A549 (cell line): ENCODE data around the gene PDE4D. TPM values are rescaled to one million over a fixed set of nuclear protein-coding genes. Genes with fewer than 3 reads are reported as not detected.

Source experiments
- ATAC-seq, 2 experiments: fragments of 200-7000 bp in 1 of 2; fragments of >200 bp in 1 of 2; cut with Nextera tagmentation in 1 of 2; cut with Tn5 transposase in 1 of 2; 3 replicates each; pipeline versions ENCODE4 v1.8.0 to v1.9.1; 2018 to 2020; ENCODE audit warnings: mild to moderate bottlenecking in 1 of 2, moderate library complexity in 1 of 2
- CTCF ChIA-PET: fragments of 300-600 bp; sonication (Branson Sonifier 250); formaldehyde crosslinking; extraction: SDS; loops from one replicate; lab custom pipeline; 2021; ENCODE audit warnings: antibody characterized with exemption, inconsistent platforms; lab: Yijun Ruan, JAX
- POLR2A ChIA-PET: fragments of 350-600 bp; formaldehyde crosslinking; extraction: SDS; loops from one replicate; lab custom pipeline; 2021; ENCODE audit warnings: antibody characterized with exemption, inconsistent platforms; lab: Yijun Ruan, JAX
- DNase-seq, 2 experiments: peaks; one replicate each; pipeline versions ENCODE4 v3.0.0 to v3.0.0-alpha.2; 2011 to 2016; ENCODE audit warnings: low read depth in 1 of 2, low spot score in 1 of 2
- FAIRE-seq: peaks from 2 replicates; lab custom pipeline; 2011; peaks lifted over from hg19 to GRCh38; lab: Jason Lieb, UNC
- H3K27ac ChIP-seq, 2 experiments: fragments of >200 bp; sonication (Bioruptor Twin); formaldehyde crosslinking; 3 replicates each; pipeline ENCODE4 v1.5.1; 2016 to 2017
- H3K4me1 ChIP-seq: fragments of >200 bp; sonication (Bioruptor Twin); formaldehyde crosslinking; 3 replicates; pipeline ENCODE4 v1.6.1; 2016
- H3K4me2 ChIP-seq: fragments of >200 bp; sonication (Bioruptor Twin); formaldehyde crosslinking; 3 replicates; pipeline ENCODE4 v1.6.1; 2016
- H3K4me3 ChIP-seq: fragments of >200 bp; sonication (Bioruptor Twin); formaldehyde crosslinking; 3 replicates; pipeline ENCODE4 v1.5.1; 2016
- H3K9me3 ChIP-seq: fragments of >200 bp; sonication (Bioruptor Twin); formaldehyde crosslinking; 3 replicates; pipeline ENCODE4 v1.6.1; 2016
- CHD2 ChIP-seq: fragments of 150-350 bp; IDR thresholded peaks from 2 replicates; pipeline ENCODE4 v1.6.1; 2014; ENCODE audit warnings: low read length; ENCODE audit not compliant: partially characterized antibody
- EHF ChIP-seq: fragments of 250-450 bp; sonication (Bioruptor Pico); IDR thresholded peaks from 2 replicates; pipeline ENCODE4 v1.5.0; 2020; ENCODE audit warnings: mild to moderate bottlenecking
- FOSB ChIP-seq: fragments of 250-450 bp; sonication (Bioruptor Pico); IDR thresholded peaks from 2 replicates; pipeline ENCODE4 v1.5.0; 2020; ENCODE audit warnings: mild to moderate bottlenecking, moderate library complexity
- GATA3 ChIP-seq: IDR thresholded peaks from 2 replicates; pipeline ENCODE4 v1.6.1; 2012; ENCODE audit warnings: borderline replicate concordance
- JUN ChIP-seq, 2 experiments: fragments of >200 bp; sonication (Bioruptor Twin); formaldehyde crosslinking; IDR thresholded peaks; 2 replicates in 1 of 2; 3 replicates in 1 of 2; pipeline ENCODE4 v1.6.1; 2016 to 2017
- JUNB ChIP-seq: fragments of >200 bp; sonication (Bioruptor Twin); formaldehyde crosslinking; IDR thresholded peaks from 2 replicates; pipeline ENCODE4 v1.6.1; 2016
- MYC ChIP-seq: IDR thresholded peaks from 2 replicates; pipeline ENCODE4 v1.6.1; 2012; ENCODE audit warnings: mild to moderate bottlenecking, inconsistent platforms, low read length, improper control_type of control experiment, borderline replicate concordance
- NFE2L2 ChIP-seq: fragments of 150-350 bp; conservative IDR thresholded peaks from 2 replicates; pipeline ENCODE4 v1.6.1; 2014; ENCODE audit warnings: low read length
- NPAS2 ChIP-seq: fragments of 250-450 bp; sonication (Bioruptor Pico); IDR thresholded peaks from 2 replicates; pipeline ENCODE4 v1.8.0; 2022; ENCODE audit warnings: mild to moderate bottlenecking, moderate library complexity, borderline replicate concordance
- NR3C1 ChIP-seq: fragments of >200 bp; sonication (Bioruptor Twin); formaldehyde crosslinking; IDR thresholded peaks from 3 replicates; pipeline ENCODE4 v1.6.1; 2017
- PHF8 ChIP-seq: fragments of 200-600 bp; sonication (generic); IDR thresholded peaks from 2 replicates; pipeline ENCODE4 v1.6.1; 2016; ENCODE audit warnings: low read depth, mild to moderate bottlenecking, antibody characterized with exemption, moderate library complexity, borderline replicate concordance
- RAD21 ChIP-seq, 2 experiments: fragments of >200 bp in 1 of 2; sonication (Bioruptor Twin) in 1 of 2; formaldehyde crosslinking in 1 of 2; IDR thresholded peaks in 1 of 2; conservative IDR thresholded peaks in 1 of 2; 2 replicates in 1 of 2; 3 replicates in 1 of 2; pipeline ENCODE4 v1.6.1; 2012 to 2018; ENCODE audit warnings: inconsistent platforms in 1 of 2
- RARB ChIP-seq: fragments of 250-450 bp; sonication (Bioruptor Pico); IDR thresholded peaks from 2 replicates; pipeline ENCODE4 v1.8.0; 2021; ENCODE audit warnings: mild to moderate bottlenecking, moderate library complexity
- RCOR1 ChIP-seq: fragments of 150-350 bp; IDR thresholded peaks from 2 replicates; pipeline ENCODE4 v1.6.1; 2014; ENCODE audit warnings: antibody characterized with exemption, low read length, low read depth
- TP53 ChIP-seq: fragments of 250-450 bp; sonication (Bioruptor Pico); IDR thresholded peaks from 2 replicates; pipeline ENCODE4 v1.5.0; 2021; ENCODE audit warnings: mild to moderate bottlenecking, moderate library complexity
- ZFP36 ChIP-seq: fragments of 450-650 bp; IDR thresholded peaks from 2 replicates; pipeline ENCODE4 v1.6.1; 2014; ENCODE audit warnings: borderline replicate concordance; ENCODE audit not compliant: partially characterized antibody
- WGBS: methylation state at CpG from one replicate; pipeline ENCODE4 v1.1.6; 2017; ENCODE audit errors: missing lambda C conversion rate; 5-methylcytosine and 5-hydroxymethylcytosine counted together
- polyA plus RNA-seq, 4 experiments: library from polyadenylated mRNA; depleted of rRNA in 3 of 4; stranded (reverse); fragments of >200 nt; fragmentation: RNase III in 1 of 4; extraction: RNeasy Plus Mini Kit Qiagen cat#74134 plus additional on column Dnase treatment in 1 of 4; gene quantifications; 2 replicates in 3 of 4; 3 replicates in 1 of 4; pipeline ENCODE4 v1.2.3, GENCODE V29; 2011 to 2017
- TF ChIP-seq, protein P1 (sequence below): fragments of >200 bp; sonication (Bioruptor Twin); formaldehyde crosslinking; IDR thresholded peaks from 3 replicates; pipeline ENCODE4 v1.6.1; 2016
- TF ChIP-seq, protein P2 (sequence below): IDR thresholded peaks from 2 replicates; pipeline ENCODE4 v1.6.1; 2012; ENCODE audit warnings: low read depth, borderline replicate concordance
- TF ChIP-seq, protein P3 (sequence below): fragments of 150-350 bp; IDR thresholded peaks from 2 replicates; pipeline ENCODE4 v1.6.1; 2014; ENCODE audit warnings: low read depth, mild to moderate bottlenecking, low read length
- TF ChIP-seq, protein P4 (sequence below): fragments of 250-450 bp; sonication (Bioruptor Pico); IDR thresholded peaks from 2 replicates; pipeline ENCODE4 v1.5.0; 2020; ENCODE audit warnings: low read depth, mild to moderate bottlenecking, moderate library complexity
- TF ChIP-seq, protein P5 (sequence below): IDR thresholded peaks from 2 replicates; pipeline ENCODE4 v1.6.1; 2012

Gene PDE4D
- polyA plus RNA-seq, 2 of the 4 experiments (the other 2 are of a cell fraction): 74.0 to 213 TPM

DNA sequence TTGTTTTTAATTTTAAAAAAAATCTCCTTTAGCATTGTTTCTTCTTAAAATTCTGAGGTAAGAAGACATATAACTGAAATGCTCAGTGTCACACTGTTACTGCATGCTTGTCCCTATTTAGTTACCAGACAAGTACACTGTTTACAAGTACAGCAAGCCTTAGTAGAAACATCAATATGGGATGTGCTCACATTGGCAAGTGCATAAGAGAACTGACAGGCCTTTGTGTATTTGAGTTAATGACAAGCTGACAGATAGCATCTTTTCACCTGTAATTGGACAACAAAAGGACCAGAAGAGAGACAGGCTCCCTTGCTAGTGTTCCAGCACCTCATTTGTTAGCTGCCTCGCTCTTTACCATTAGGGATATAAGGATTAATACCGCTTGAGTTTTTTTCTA lies 63.6 kb downstream of the PDE4D start:
- H3K4me3 ChIP-seq: no peak overlapping the region
- CTCF ChIA-PET: no interaction called here
- ATAC-seq: no peak
- TF ChIP-seq NFE2L2 (no peak), TP53 (no peak), ZFP36 (no peak), FOSB (CRISPR knock-in tag) (no peak), EHF (CRISPR knock-in tag) (no peak)
- WGBS: 67% methylated on average over 2 of the region's 2 CpGs
- FAIRE-seq: no peak
- no peak overlapping the region for H3K27ac ChIP-seq
- H3K4me2 ChIP-seq: no peak overlapping the region
- POLR2A ChIA-PET: no interaction called here
- no peak for DNase-seq
- H3K9me3 ChIP-seq: no peaks in the 10 kb centered on the region
- H3K4me1 ChIP-seq: no peaks in the 10 kb centered on the region

DNA sequence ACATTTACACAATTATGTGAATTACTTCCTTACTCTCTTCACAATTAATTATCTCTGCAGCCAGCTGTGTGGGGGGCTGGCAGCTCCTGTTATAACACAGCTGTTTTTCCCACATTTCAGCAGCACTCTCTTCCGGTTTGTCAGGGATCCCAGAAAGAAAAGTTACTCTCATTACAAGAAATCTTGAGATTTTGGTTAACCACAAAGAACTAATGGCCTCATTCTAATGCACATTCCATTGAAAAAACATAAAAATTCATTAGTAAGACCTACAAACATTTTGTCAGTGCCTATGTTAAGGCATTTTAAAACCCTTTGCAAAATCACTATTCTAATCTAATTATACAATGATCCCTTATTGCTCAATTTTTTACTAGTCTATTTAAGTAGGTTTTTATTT lies 64.1 kb downstream of the PDE4D start:
- no peak overlapping the region for H3K27ac ChIP-seq
- H3K4me3 ChIP-seq: no peak overlapping the region
- no peaks in the 10 kb centered on the region for H3K9me3 ChIP-seq
- TF ChIP-seq, protein P1, sequence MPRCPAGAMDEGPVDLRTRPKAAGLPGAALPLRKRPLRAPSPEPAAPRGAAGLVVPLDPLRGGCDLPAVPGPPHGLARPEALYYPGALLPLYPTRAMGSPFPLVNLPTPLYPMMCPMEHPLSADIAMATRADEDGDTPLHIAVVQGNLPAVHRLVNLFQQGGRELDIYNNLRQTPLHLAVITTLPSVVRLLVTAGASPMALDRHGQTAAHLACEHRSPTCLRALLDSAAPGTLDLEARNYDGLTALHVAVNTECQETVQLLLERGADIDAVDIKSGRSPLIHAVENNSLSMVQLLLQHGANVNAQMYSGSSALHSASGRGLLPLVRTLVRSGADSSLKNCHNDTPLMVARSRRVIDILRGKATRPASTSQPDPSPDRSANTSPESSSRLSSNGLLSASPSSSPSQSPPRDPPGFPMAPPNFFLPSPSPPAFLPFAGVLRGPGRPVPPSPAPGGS: no peak
- TF ChIP-seq ZFP36 (no peak), MYC (no peak), JUNB (no peak), NPAS2 (CRISPR knock-in tag) (no peak), GATA3 (no peak), RCOR1 (no peak), JUN (IDR thresholded peaks at IDR 0.05) (no peak), CHD2 (no peak), RAD21 (conservative IDR thresholded peaks at IDR 0.05 in 1 of 2, IDR thresholded peaks at IDR 0.05 in 1 of 2) (no peak), NR3C1 (no peak), RARB (no peak), PHF8 (no peak)
- TF ChIP-seq, protein P2, sequence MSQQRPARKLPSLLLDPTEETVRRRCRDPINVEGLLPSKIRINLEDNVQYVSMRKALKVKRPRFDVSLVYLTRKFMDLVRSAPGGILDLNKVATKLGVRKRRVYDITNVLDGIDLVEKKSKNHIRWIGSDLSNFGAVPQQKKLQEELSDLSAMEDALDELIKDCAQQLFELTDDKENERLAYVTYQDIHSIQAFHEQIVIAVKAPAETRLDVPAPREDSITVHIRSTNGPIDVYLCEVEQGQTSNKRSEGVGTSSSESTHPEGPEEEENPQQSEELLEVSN: no peak
- TF ChIP-seq, protein P3, sequence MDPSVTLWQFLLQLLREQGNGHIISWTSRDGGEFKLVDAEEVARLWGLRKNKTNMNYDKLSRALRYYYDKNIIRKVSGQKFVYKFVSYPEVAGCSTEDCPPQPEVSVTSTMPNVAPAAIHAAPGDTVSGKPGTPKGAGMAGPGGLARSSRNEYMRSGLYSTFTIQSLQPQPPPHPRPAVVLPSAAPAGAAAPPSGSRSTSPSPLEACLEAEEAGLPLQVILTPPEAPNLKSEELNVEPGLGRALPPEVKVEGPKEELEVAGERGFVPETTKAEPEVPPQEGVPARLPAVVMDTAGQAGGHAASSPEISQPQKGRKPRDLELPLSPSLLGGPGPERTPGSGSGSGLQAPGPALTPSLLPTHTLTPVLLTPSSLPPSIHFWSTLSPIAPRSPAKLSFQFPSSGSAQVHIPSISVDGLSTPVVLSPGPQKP: no peak
- TF ChIP-seq, protein P4, sequence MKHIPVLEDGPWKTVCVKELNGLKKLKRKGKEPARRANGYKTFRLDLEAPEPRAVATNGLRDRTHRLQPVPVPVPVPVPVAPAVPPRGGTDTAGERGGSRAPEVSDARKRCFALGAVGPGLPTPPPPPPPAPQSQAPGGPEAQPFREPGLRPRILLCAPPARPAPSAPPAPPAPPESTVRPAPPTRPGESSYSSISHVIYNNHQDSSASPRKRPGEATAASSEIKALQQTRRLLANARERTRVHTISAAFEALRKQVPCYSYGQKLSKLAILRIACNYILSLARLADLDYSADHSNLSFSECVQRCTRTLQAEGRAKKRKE: no peak
- ChIA-PET CTCF (no interaction called here), POLR2A (no interaction called here)
- 33% methylated on average over 1 of the region's 1 CpG for WGBS
- DNase-seq (no peak), ATAC-seq (no peak), FAIRE-seq (no peak)
- H3K4me1 ChIP-seq: no peaks in the 10 kb centered on the region
- H3K4me2 ChIP-seq: no peak overlapping the region

DNA sequence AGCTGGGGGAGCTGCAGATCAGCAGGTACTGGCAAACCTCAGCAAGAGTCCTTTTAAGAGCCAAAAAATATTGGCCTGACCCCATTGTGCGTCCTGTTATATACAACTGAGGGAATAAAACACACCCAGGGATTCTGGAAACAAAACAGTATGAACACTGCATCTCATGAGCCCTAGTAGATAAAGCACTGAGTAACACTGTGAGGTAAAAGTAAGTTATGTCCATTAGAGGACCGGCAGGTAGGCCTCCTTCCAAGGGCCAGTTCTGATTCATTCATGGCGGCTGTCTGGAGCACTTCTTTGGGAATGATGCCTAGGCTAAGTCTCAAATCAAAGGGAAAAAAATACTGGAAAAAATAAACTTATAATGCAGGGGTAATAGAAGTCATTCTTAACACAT lies 64.9 kb downstream of the PDE4D start:
- DNase-seq (no peak), ATAC-seq (no peak), FAIRE-seq (no peak)
- Histone ChIP-seq H3K9me3 (no peaks in the 10 kb centered on the region), H3K4me1 (no peaks in the 10 kb centered on the region), H3K4me2 (no peak overlapping the region), H3K27ac (no peak overlapping the region), H3K4me3 (no peak overlapping the region)
- TF ChIP-seq, protein P5, sequence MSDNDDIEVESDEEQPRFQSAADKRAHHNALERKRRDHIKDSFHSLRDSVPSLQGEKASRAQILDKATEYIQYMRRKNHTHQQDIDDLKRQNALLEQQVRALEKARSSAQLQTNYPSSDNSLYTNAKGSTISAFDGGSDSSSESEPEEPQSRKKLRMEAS: no peak
- WGBS: 56% methylated on average over 3 of the region's 3 CpGs
- ChIA-PET POLR2A (no interaction called here), CTCF (no interaction called here)
